ENCODE results near the gene TMEM179B. TPM values are rescaled to one million over a fixed set of nuclear protein-coding genes. Genes with fewer than 3 reads are reported as not detected.
A peak's percentile ranks its signal among the peaks of the same experiment; 100 is the strongest.
"Not testable (repeated sequence)": the region's sequence is repeated elsewhere in the genome, so short reads cannot be mapped to it uniquely, and the experiment has no call there.

Gene TMEM179B
- total RNA-seq, 1 donor from 2014 or later = 12.0 TPM

GRCh38 chr11:62823677-62824076 lies 36.5 kb downstream of the TMEM179B start:
- DNase-seq (ENCODE audit: low spot score) = no peak
- intact Hi-C loops (cut with DNase I) = no loop called here

- DNase-seq (ENCODE audit: low spot score); intact Hi-C loops (cut with DNase I): not testable (repeated sequence)
Observed at GRCh38 chr11:62828130-62828529, 40.9 kb downstream of the TMEM179B start.

- no peak for DNase-seq (ENCODE audit: low spot score)
- intact Hi-C loops (cut with DNase I) = no loop called here
Observed at GRCh38 chr11:62830904-62831519, 43.8 kb downstream of the TMEM179B start.

GRCh38 chr11:62831520-62832335 lies 44.5 kb downstream of the TMEM179B start, which contains the start of gene STX5:
TSS of gene STX5 (minus strand) at chr11:62832051. CDS start at chr11:62831243, 808 bp downstream.
- peak; percentile 100 for DNase-seq (ENCODE audit: low spot score)
- intact Hi-C loops (cut with DNase I) = no loop called here

GRCh38 chr11:62832336-62833234 lies 45.4 kb downstream of the TMEM179B start, which contains the start of gene TEX54:
TSS of gene TEX54 (minus strand) at chr11:62832841.
- no peak for DNase-seq (ENCODE audit: low spot score)
- intact Hi-C loops (cut with DNase I) = no loop called here

- intact Hi-C loops (cut with DNase I) = loop anchor here (5.0 kb wide), 1 partner anchor 108 kb away; the partner anchor contains the start of genes HNRNPUL2 and TTC9C
- no peak for DNase-seq (ENCODE audit: low spot score)
Observed at GRCh38 chr11:62835336-62835735, 48.1 kb downstream of the TMEM179B start.

- DNase-seq (ENCODE audit: low spot score) = peak; percentile 97
- intact Hi-C loops (cut with DNase I) = loop anchor here (2.0 to 5.0 kb wide), 2 partner anchors 52 to 112 kb away; partner anchors contain the start of genes HNRNPUL2, TMEM179B and TTC9C
Observed at GRCh38 chr11:62839050-62839945, 52.1 kb downstream of the TMEM179B start, which contains the start of gene WDR74. TSS of gene WDR74 (minus strand) at chr11:62839590. CDS start at chr11:62839570, 20 bp downstream.

Small RNA genes within 50 kb of the gene (microRNA-seq; reads per million reads assigned to microRNA genes)
- gene MIR6514 (not detected), gene MIR6748 (not detected)

Other genes with a start within 250 kb of the TMEM179B start
- gene AHNAK, start 240.6 kb upstream of the TMEM179B start, total RNA-seq = 485 TPM
- 735 TPM for gene EEF1G, start 213.5 kb upstream of the TMEM179B start, total RNA-seq
- gene TUT1, start 195.9 kb upstream of the TMEM179B start, total RNA-seq = 11.7 TPM
- gene MTA2, start 185.5 kb upstream of the TMEM179B start, total RNA-seq = 36.8 TPM
- 29.6 TPM for gene EML3, start 174.6 kb upstream of the TMEM179B start, total RNA-seq
- gene ROM1, start 174.1 kb upstream of the TMEM179B start, total RNA-seq = 6.0 TPM
- 16.0 TPM for gene B3GAT3, start 165.4 kb upstream of the TMEM179B start, total RNA-seq
- gene GANAB, start 140.8 kb upstream of the TMEM179B start, total RNA-seq = 99.8 TPM
- gene INTS5, start 134.1 kb upstream of the TMEM179B start, total RNA-seq = 10.0 TPM
- 25.4 TPM for gene C11orf98, start 122.2 kb upstream of the TMEM179B start, total RNA-seq
- 7.5 TPM for gene CSKMT, start 122.1 kb upstream of the TMEM179B start, total RNA-seq
- 6.9 TPM for gene UQCC3, start 115.7 kb upstream of the TMEM179B start, total RNA-seq
- gene LBHD1, start 115.1 kb upstream of the TMEM179B start, total RNA-seq = 2.4 TPM
- 62.9 TPM for gene UBXN1, start 108.3 kb upstream of the TMEM179B start, total RNA-seq
- 2.9 TPM for gene LRRN4CL, start 97.9 kb upstream of the TMEM179B start, total RNA-seq
- gene BSCL2, start 80.0 kb upstream of the TMEM179B start, total RNA-seq = 13.3 TPM
- 0.27 TPM for gene GNG3, start 79.7 kb upstream of the TMEM179B start, total RNA-seq
- 34.8 TPM for gene HNRNPUL2, start 59.9 kb upstream of the TMEM179B start, total RNA-seq
- 13.6 TPM for gene TTC9C, start 58.9 kb upstream of the TMEM179B start, total RNA-seq
- gene ZBTB3, start 33.2 kb upstream of the TMEM179B start, total RNA-seq = 10.9 TPM
- 45.3 TPM for gene POLR2G, start 25.8 kb upstream of the TMEM179B start, total RNA-seq
- 9.7 TPM for gene TAF6L, start 16.0 kb upstream of the TMEM179B start, total RNA-seq
- gene TMEM223, start 4.6 kb downstream of the TMEM179B start, total RNA-seq = 17.7 TPM
- 36.7 TPM for gene NXF1, start 18.0 kb downstream of the TMEM179B start, total RNA-seq
- 19.7 TPM for gene STX5, start 44.6 kb downstream of the TMEM179B start, total RNA-seq
- gene TEX54, start 45.4 kb downstream of the TMEM179B start, total RNA-seq = not detected
- 22.8 TPM for gene WDR74, start 52.2 kb downstream of the TMEM179B start, total RNA-seq
- gene SLC3A2, start 93.5 kb downstream of the TMEM179B start, total RNA-seq = 38.6 TPM
- gene CHRM1, start 134.0 kb downstream of the TMEM179B start, total RNA-seq = not detected
- gene SLC22A6, start 197.6 kb downstream of the TMEM179B start, total RNA-seq = not detected
- gene SLC22A8, start 228.4 kb downstream of the TMEM179B start, total RNA-seq = not detected